Mesendoderm (in vitro differentiated cells): ENCODE measurements around the gene EIF3L.

Source experiments
- DNase-seq: peaks from one replicate; pipeline ENCODE4 v3.0.0; 2013
- H2AK5ac ChIP-seq: 2 replicates; pipeline ENCODE4 v1.6.1; 2013; ENCODE audit warnings: low read length, inconsistent platforms
- H2BK120ac ChIP-seq: 2 replicates; pipeline ENCODE4 v1.6.1; 2013; ENCODE audit warnings: low read depth, mild to moderate bottlenecking, low read length, moderate library complexity, mixed read lengths
- H2BK15ac ChIP-seq: replicated peaks from 2 replicates; pipeline ENCODE4 v1.6.1; 2013; ENCODE audit warnings: low read depth, mild to moderate bottlenecking, moderate library complexity
- H2BK5ac ChIP-seq: 2 replicates; pipeline ENCODE4 v1.6.1; 2013; ENCODE audit warnings: low read length, inconsistent platforms
- H3K18ac ChIP-seq: 2 replicates; pipeline ENCODE4 v1.6.1; 2013; ENCODE audit warnings: mild to moderate bottlenecking, low read length, mixed read lengths
- H3K23ac ChIP-seq: one replicate; pipeline ENCODE4 v1.6.1; 2013; ENCODE audit warnings: low read length
- H3K27ac ChIP-seq: 2 replicates; pipeline ENCODE4 v1.5.1; 2013; ENCODE audit warnings: low read depth, mild to moderate bottlenecking, inconsistent platforms, low read length, moderate library complexity
- H3K27me3 ChIP-seq: 2 replicates; pipeline ENCODE4 v1.6.1; 2013; ENCODE audit warnings: low read length, control low read depth, mild to moderate bottlenecking, inconsistent platforms; ENCODE audit not compliant: insufficient read depth, poor library complexity
- H3K36me3 ChIP-seq: 2 replicates; pipeline ENCODE4 v1.6.1; 2013; ENCODE audit warnings: low read length, inconsistent platforms; ENCODE audit not compliant: control insufficient read depth, insufficient read depth
- H3K4ac ChIP-seq: one replicate; pipeline ENCODE4 v1.6.1; 2013; ENCODE audit warnings: low read depth, mild to moderate bottlenecking, low read length, moderate library complexity
- H3K4me1 ChIP-seq: 2 replicates; pipeline ENCODE4 v1.6.1; 2013; ENCODE audit warnings: low read depth, low read length, inconsistent platforms; ENCODE audit not compliant: control insufficient read depth
- H3K4me2 ChIP-seq: 2 replicates; pipeline ENCODE4 v1.6.1; 2013; ENCODE audit warnings: low read length
- H3K4me3 ChIP-seq: 2 replicates; pipeline ENCODE4 v1.5.1; 2013; ENCODE audit warnings: mild to moderate bottlenecking, low read length
- H3K56ac ChIP-seq: one replicate; pipeline ENCODE4 v1.6.1; 2013; ENCODE audit warnings: low read length
- H3K79me1 ChIP-seq: 2 replicates; pipeline ENCODE4 v1.6.1; 2013; ENCODE audit warnings: low read length, inconsistent platforms
- H3K79me2 ChIP-seq: 2 replicates; pipeline ENCODE4 v1.6.1; 2013; ENCODE audit warnings: mild to moderate bottlenecking, low read length; ENCODE audit not compliant: control insufficient read depth, insufficient read depth
- H3K9ac ChIP-seq: 2 replicates; pipeline ENCODE4 v1.6.1; 2013; ENCODE audit warnings: low read length, inconsistent platforms
- H4K5ac ChIP-seq: one replicate; pipeline ENCODE4 v1.6.1; 2013; ENCODE audit warnings: low read length
- H4K8ac ChIP-seq: one replicate; pipeline ENCODE4 v1.6.1; 2013; ENCODE audit warnings: low read depth, mild to moderate bottlenecking, control low read depth, low read length, moderate library complexity
- WGBS: extraction: QIAGEN DNeasy Blood & Tissue Kit; methylation state at CpG from one replicate; pipeline ENCODE4 v1.1.7; 2013; ENCODE audit warnings: low lambda C conversion rate, missing lambda C conversion rate; ENCODE audit not compliant: insufficient coverage; ENCODE audit errors: extremely low coverage; 5-methylcytosine and 5-hydroxymethylcytosine counted together

The EIF3L gene

GRCh38 chr22:37803639-37804351, 45.4 kb upstream of the EIF3L start:
- DNase-seq: no peak
- WGBS: no CpG with 5 or more reads among the region's 34 CpGs
- H3K4ac ChIP-seq: peak overlapping the region; percentile 95
- H3K4me1 ChIP-seq: peaks cover 9% of the 10 kb centered on the region
- H2BK15ac ChIP-seq: peak overlapping the region; percentile 10
- H4K5ac ChIP-seq: peak overlapping the region; percentile 47
- peak overlapping the region; percentile 48 for H3K9ac ChIP-seq
- H3K4me2 ChIP-seq: peak overlapping the region; percentile 95
- H3K56ac ChIP-seq: peak overlapping the region; percentile 75
- peaks cover 26% of the 10 kb centered on the region for H3K27me3 ChIP-seq
- no peaks in the 10 kb centered on the region for H3K36me3 ChIP-seq
- H3K23ac ChIP-seq: no peak overlapping the region
- H3K18ac ChIP-seq: peak overlapping the region; percentile 98
- H3K4me3 ChIP-seq: no peak overlapping the region
- no peaks in the 10 kb centered on the region for H3K79me2 ChIP-seq
- H3K79me1 ChIP-seq: no peaks in the 10 kb centered on the region
- peak overlapping the region; percentile 54 for H2BK120ac ChIP-seq
- no peak overlapping the region for H2BK5ac ChIP-seq
- no peak overlapping the region for H4K8ac ChIP-seq
- H3K27ac ChIP-seq: no peak overlapping the region
- H2AK5ac ChIP-seq: no peak overlapping the region

- DNase-seq: no peak
- peak overlapping the region; percentile 47 for H4K5ac ChIP-seq
- WGBS: no CpG with 5 or more reads among the region's 29 CpGs
Measured at GRCh38 chr22:37804352-37804880, 44.8 kb upstream of the EIF3L start.

GRCh38 chr22:37804881-37805809, 44.1 kb upstream of the EIF3L start:
- Histone ChIP-seq H3K27me3 (peaks cover 30% of the 10 kb centered on the region), H2BK120ac (peak overlapping the region; percentile 54), H3K4me1 (peaks cover 9% of the 10 kb centered on the region), H4K5ac (no peak overlapping the region), H2BK5ac (no peak overlapping the region), H3K4me3 (peak overlapping the region; percentile 58), H3K4ac (peak overlapping the region; percentile 95), H3K9ac (peak overlapping the region; percentile 87), H3K56ac (peak overlapping the region; percentile 94), H4K8ac (no peak overlapping the region), H3K23ac (no peak overlapping the region), H2AK5ac (no peak overlapping the region), H3K36me3 (no peaks in the 10 kb centered on the region), H3K18ac (peak overlapping the region; percentile 98), H3K79me2 (no peaks in the 10 kb centered on the region), H3K79me1 (no peaks in the 10 kb centered on the region), H3K27ac (no peak overlapping the region), H3K4me2 (peak overlapping the region; percentile 84), H2BK15ac (no peak overlapping the region)
- no CpG with 5 or more reads among the region's 87 CpGs for WGBS
- DNase-seq: peak; percentile 88

More at GRCh38 chr22:37804352-37804880, 44.8 kb upstream of the EIF3L start:
- H3K36me3 ChIP-seq: no peaks in the 10 kb centered on the region
- H3K18ac ChIP-seq: peak overlapping the region; percentile 98
- H3K79me2 ChIP-seq: no peaks in the 10 kb centered on the region
- no peaks in the 10 kb centered on the region for H3K79me1 ChIP-seq
- H3K4me2 ChIP-seq: peak overlapping the region; percentile 56
- H2AK5ac ChIP-seq: no peak overlapping the region
- peak overlapping the region; percentile 75 for H3K9ac ChIP-seq
- H3K4ac ChIP-seq: peak overlapping the region; percentile 95
- peaks cover 30% of the 10 kb centered on the region for H3K27me3 ChIP-seq
- peaks cover 9% of the 10 kb centered on the region for H3K4me1 ChIP-seq
- peak overlapping the region; percentile 94 for H3K56ac ChIP-seq
- no peak overlapping the region for H3K4me3 ChIP-seq
- H4K8ac ChIP-seq: no peak overlapping the region
- peak overlapping the region; percentile 10 for H2BK15ac ChIP-seq
- no peak overlapping the region for H2BK5ac ChIP-seq
- no peak overlapping the region for H3K27ac ChIP-seq
- peak overlapping the region; percentile 54 for H2BK120ac ChIP-seq
- H3K23ac ChIP-seq: no peak overlapping the region

GRCh38 chr22:37805810-37806277, 43.4 kb upstream of the EIF3L start:
- peak overlapping the region; percentile 12 for H3K4me3 ChIP-seq
- H3K36me3 ChIP-seq: no peaks in the 10 kb centered on the region
- H3K27ac ChIP-seq: no peak overlapping the region
- H3K4me1 ChIP-seq: peaks cover 9% of the 10 kb centered on the region
- no peak overlapping the region for H3K4ac ChIP-seq
- WGBS: no CpG with 5 or more reads among the region's 10 CpGs
- no peak overlapping the region for H2BK120ac ChIP-seq
- H3K79me2 ChIP-seq: no peaks in the 10 kb centered on the region
- H2BK15ac ChIP-seq: no peak overlapping the region
- no peak overlapping the region for H3K23ac ChIP-seq
- peaks cover 30% of the 10 kb centered on the region for H3K27me3 ChIP-seq
- H4K5ac ChIP-seq: no peak overlapping the region
- no peak overlapping the region for H2BK5ac ChIP-seq
- H2AK5ac ChIP-seq: no peak overlapping the region
- H3K56ac ChIP-seq: peak overlapping the region; percentile 94
- peak overlapping the region; percentile 84 for H3K4me2 ChIP-seq
- peak overlapping the region; percentile 87 for H3K9ac ChIP-seq
- no peak for DNase-seq
- H4K8ac ChIP-seq: no peak overlapping the region
- no peaks in the 10 kb centered on the region for H3K79me1 ChIP-seq
- no peak overlapping the region for H3K18ac ChIP-seq

DNA sequence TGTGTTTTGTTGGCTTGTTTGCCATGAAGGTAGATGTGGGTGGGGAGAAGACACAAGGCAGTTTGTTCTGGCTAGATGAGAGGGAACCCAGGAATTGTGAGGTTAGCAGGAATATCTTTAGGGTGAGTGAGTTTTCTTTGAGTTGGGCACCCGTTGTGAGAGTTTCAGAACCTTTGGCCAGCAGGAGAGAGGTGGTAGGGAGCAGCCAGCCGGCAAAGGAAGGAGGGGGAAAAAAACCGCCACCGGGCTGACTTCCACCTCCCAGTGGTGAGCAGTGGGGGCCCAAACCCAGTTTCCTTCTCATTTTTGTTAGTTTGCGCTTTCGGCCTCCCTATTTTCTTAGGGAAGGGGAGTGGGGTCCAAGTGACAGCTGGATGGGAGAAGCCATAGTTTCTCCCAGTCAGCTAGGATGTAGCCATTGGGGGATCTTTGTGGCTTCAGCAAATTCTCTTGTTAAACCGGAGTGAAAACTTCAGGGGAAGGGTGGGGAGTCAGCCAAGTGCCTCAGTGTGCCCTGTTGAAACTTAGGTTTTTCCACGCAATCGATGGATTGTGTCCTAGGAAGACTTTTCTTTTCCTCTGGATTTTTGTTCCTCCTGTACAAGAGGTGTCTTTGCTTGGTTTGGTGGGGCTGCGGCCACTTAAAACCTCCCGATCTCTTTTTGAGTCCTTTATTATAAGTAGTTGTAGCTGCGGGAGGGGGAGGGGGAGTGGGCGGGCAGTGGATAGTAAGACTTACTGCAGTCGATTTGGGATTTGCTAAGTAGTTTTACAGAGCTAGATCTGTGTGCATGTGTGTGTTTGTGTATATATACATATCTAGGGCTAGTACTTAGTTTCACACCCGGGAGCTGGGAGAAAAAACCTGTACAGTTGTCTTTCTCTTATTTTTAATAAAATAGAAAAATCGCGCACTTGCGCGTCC, 42.5 kb upstream of the EIF3L start:
- H3K4me3 ChIP-seq: peak overlapping the region; percentile 42
- H3K79me2 ChIP-seq: no peaks in the 10 kb centered on the region
- peaks cover 9% of the 10 kb centered on the region for H3K4me1 ChIP-seq
- WGBS: no CpG with 5 or more reads among the region's 19 CpGs
- H2BK120ac ChIP-seq: no peak overlapping the region
- no peak overlapping the region for H2BK5ac ChIP-seq
- H2BK15ac ChIP-seq: no peak overlapping the region
- no peak overlapping the region for H3K18ac ChIP-seq
- peak overlapping the region; percentile 63 for H3K9ac ChIP-seq
- peak overlapping the region; percentile 65 for H3K56ac ChIP-seq
- H3K27ac ChIP-seq: no peak overlapping the region
- no peak overlapping the region for H4K5ac ChIP-seq
- H3K36me3 ChIP-seq: no peaks in the 10 kb centered on the region
- H3K4ac ChIP-seq: no peak overlapping the region
- peak overlapping the region; percentile 16 for H3K23ac ChIP-seq
- H4K8ac ChIP-seq: no peak overlapping the region
- H2AK5ac ChIP-seq: no peak overlapping the region
- H3K79me1 ChIP-seq: no peaks in the 10 kb centered on the region
- DNase-seq: peak; percentile 48
- H3K4me2 ChIP-seq: peak overlapping the region; percentile 64
- H3K27me3 ChIP-seq: peaks cover 30% of the 10 kb centered on the region
